HG03565 (cell line): Measurements from ENCODE around the gene ASTL.

Experiments
- ATAC-seq: cut with Tn5 transposase; IDR thresholded peaks from one replicate; pipeline ENCODE4 v1.9.1; 2021; ENCODE audit warnings: mild to moderate bottlenecking, moderate library complexity; ENCODE audit not compliant: unreplicated experiment

Gene ASTL

DNA sequence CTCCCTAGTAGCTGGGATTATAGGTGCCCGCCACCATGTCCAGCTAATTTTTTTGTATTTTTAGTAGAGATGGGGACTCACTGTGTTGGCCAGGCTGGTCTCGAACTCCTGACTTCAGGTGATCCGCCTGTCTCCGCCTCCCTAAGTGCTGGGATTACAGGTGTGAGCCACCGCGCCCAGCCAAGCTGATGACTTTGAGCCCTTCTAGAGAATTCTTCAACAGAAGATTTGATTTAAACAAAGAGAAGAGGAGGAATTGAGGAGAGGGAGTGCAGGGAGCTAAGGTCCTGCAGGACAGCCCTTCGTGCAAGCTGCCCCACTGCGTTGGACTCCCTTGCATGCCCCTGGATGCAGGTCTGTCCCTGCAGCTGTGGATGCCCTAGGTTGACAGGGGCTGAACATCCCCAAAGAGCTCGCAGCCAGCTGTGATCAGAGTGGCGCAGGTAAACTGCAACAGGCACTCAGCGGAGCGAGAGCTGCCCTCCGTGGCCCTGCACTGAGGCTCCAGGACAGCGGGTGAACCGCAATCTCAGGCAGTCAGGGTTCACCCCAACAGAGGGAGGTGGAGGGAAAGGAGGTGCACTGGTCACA, 35.6 kb downstream of the ASTL start:
- ATAC-seq, result no peak

DNA sequence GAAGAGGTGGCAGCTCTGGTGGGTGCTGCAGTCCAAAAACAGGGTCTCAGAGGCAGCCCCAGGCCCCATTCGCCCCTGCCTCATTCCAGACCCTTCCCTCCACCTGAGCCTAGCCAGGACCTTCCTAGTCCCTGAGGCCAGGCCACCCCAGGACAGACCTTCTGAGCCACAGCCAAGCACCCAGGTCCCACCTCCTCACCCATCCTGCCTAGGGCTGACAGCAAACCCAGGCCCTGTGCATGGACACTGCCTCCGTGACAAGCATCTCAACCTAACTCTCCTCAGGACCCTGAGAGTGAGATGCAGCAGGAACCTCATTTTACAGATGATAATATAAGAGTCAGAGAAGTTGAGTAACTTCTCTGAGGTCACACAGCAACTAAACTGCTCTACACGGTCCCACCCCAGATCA, 37.4 kb downstream of the ASTL start:
- no peak for ATAC-seq

DNA sequence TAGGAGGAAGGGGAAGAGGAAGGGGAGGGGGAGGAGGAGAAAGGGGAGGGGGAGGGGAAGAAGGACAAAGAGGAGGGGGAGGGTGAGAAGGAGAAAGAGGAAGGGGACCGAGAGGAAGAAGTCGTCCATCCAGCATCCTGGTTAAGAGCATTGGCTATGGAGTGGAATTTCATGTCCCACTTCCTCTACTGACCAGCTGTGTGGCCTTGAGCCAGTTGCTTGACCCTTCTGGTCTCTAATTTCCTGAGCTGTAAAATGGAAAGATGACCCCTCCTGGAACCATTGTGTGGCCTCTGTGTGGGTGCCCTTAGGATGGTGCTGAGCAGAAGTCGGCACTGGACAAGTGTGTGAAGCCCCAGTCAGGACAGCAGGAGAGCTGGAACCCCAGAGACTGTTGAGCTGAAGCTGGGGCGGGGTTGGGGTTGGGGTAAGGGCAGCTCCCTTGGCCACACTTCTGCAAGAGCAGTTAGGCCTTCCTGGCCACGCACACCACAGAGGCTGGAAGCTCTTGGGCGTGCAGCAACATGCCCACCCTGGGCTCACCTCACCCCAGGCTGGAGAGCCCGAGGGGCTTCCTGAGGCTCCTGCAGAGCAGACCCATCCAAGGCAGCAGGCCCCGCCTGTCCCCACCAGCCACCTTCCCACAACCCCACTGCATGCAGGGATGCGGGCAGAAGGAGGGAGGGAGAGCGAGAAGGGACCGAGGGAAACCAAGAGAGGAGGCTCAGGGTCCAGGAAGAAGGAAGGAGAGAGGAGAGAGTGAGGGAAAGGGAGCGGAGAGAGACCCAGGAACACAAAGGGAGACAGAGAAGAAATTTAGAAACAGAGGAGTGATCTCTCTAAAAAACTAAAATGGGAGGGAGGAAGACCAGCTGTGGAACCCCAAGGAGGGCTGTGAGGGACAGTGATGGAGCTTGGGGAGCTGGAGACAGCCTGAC, 38.2 kb downstream of the ASTL start:
- ATAC-seq, result no peak

DNA sequence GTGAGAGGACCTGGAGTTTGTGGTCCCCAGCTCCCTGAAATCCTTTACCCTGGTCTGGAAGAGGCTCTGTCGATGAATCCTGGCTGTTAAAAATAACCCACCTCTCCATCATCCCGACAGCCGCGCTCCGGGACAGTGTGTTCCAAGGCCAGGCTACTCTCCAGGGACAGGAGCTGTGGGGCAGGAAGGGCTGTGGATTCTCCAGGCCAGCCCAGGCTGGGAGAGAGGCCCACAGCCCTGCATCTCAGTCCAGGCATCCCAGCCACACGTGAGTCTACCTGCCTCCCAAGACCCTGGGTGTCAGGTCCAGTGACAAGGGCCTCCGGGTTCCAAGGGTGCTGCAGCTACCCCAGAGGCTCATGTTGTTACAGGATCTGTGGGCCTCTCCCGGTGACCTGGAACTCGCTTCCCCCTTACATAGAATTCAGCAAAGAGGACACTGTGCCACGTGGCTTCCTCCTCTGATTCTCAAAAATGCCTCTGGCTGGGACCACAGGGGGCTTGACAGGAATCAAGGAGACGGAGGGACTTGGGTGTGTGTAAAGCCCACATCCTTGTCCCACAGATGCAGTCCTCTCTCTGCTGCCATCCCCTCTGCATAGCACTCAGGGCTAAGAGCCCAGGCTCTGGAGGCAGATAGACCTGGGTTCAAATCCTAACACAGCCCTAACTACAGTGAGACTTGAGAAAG, 39.3 kb downstream of the ASTL start:
- ATAC-seq, result no peak

DNA sequence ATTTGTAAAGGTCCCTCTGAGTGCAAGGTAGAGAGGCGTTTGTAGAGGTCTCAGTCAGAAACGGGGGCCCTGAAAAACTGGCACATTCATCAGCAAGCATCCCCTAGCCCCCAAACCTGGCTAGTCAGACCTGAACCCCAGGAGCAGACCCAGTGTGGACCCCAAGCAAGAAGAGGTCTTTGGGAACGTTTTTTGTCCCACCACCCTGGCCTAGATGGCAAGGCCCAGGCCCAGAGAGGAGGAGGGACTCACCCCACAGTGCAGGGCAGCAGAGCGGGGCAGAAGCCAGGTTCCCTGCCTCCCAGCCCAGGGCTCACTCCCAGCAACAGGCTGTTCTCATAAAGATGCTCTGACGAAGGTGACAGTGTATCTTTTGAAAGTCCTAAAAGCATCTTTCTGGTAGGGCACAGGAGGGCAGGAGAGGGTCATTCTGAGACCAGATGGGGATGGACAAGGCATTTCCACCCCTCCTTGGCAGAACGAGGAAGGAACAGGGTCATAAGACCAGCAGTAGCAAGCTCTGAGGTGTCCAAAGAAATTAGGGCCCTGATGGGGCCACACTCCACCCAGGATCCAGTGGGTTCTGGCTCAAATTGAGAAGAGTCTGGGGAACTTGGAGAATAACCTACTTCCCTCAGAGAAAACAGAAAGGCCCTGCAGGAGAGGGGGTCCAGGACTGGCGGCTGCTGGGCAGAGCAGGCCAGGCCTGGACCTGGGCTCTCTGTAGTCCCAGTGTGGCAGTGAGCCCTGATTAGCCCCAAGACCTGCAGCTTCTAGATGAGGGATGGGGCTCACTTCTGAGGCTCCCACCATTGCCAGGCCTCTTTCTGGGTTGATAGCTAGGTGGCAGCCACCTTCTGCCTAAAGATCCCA, 40.1 kb downstream of the ASTL start:
- ATAC-seq, result no peak

DNA sequence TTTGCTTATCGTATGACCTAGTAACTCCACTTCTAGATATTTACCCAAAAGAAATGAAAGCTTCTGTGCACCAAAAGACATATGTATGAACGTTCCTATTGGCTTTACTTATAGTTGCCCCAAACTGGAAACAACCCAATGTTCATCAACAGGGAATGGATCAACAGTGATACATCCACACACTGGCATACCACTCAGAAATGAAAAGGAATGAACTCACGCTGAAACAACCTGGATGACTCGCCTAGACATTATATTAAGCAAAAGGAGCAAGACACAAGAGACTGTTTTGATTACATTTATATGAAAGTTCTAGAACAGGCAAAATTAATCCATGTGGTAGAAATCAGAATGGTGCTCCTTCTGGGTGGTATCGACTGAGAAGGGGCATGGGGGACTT, 40.9 kb downstream of the ASTL start:
- no peak for ATAC-seq

DNA sequence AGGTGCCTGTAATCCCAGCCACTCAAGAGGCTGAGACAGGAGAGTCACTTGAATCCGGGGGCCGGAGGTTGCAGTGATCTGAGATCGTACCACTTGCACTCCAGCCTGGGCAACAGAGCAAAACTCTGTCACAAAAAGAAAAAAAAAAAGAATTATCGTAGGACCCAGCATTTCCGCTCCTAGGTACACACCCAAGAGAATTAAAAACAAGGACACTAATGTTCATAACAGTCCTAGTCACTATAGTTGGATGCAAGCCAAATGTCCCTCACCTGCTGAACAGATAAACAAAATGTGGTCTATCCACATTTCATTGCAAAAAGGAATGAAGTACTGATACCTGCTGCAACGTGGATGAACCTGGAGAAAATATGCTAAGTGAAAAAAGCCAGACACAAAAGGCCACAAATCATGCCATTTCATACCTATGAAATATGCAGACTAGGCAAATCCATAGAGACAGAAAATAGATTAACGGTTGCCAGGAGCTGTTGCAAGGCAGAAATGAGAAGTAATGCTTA, 43.1 kb downstream of the ASTL start:
- no peak for ATAC-seq

DNA sequence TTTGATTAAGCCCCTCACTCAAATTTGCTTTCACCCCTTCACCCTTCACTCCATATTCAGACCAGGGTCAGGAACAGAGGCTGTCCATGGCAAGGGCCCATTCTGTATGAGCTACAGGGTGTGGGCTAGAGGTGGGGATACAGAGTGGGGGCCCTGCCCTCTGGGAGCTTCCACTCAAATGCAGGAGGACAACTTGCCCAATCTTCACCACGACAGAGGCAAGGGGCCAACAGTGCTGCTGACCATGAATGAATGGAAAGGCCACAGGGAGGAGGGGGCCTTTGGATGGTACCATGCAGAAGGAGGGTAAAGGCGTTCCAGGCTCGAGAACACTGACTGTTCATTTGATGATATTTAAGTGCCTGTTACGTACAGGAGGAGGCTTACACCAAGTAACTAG, 44.8 kb downstream of the ASTL start:
- no peak for ATAC-seq

DNA sequence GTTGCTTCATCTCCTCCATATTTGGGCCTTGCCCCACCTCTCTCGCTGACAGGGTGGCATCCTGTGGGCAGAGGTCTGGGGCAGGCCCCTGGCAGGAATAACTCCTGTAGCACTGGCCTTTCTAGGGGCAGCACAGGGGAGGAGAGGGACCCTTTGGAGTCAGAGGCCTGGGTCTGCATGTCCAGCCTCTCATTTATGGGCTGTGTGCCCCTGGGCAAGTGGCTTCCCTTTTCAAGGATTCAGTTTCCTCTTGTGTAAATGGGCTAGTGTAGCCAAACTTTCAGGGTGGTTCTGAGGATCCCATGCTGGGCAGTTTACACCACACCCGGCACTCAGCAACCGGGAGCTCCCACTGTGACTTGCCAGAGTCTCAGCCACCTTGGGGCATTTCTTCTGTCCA, 45.4 kb downstream of the ASTL start:
- ATAC-seq, result no peak

DNA sequence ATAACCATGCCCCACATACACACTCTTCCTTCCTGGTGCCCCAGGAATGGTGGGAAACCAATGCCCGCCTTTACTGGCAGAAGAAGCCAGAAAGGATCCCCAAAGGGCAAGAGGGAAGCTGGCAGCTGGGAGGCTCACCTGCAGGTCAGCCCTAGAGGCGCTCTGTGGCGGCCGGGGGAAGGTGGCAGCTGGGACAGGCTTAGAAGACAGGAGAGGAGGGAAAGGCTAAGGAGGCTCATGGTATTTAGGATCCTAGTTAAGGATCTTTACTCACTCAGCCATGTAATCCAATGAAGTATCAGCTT, 45.8 kb downstream of the ASTL start:
- no peak for ATAC-seq

DNA sequence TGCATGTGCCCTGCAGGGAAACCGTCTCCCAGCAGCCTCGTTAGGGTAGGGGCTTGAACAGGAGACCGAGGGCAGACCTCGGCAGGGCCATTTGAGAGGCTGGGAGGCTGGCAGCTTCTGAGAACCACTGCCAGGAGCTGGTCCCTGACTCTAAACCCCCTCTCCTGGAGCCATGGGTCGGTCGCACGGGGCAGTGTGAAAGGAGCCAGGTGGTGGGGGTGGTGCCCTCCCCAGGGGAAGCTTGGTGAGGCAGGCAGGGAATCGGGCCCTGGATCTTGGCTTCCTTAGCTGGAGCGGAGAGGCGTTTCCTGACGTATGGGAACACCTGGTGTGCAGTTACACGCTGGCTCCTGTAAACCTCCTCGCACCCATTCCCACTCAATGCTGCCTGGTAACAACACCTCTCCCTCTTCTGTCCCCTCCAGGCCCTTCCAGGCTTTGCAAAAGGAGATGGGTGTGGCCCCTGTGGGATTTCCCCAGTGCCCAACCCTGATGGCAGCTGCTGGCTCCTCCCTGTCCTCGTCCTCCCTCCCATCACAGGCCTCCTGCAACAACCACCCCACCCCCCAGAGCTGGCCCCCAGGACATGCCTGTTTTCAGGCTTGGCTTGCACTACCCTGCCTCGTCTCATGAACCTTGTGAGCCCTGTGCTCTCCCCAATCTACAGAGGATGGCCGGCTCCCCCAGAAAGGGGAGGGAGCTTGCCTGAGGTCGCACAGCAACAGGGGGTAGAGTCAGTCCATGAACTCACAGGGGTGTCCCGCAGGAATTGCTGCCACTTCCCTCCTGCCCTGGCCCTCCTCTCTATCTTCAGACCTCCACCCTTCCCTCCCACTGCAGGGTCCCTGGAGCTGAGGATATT, 46.4 kb downstream of the ASTL start:
- no peak for ATAC-seq

DNA sequence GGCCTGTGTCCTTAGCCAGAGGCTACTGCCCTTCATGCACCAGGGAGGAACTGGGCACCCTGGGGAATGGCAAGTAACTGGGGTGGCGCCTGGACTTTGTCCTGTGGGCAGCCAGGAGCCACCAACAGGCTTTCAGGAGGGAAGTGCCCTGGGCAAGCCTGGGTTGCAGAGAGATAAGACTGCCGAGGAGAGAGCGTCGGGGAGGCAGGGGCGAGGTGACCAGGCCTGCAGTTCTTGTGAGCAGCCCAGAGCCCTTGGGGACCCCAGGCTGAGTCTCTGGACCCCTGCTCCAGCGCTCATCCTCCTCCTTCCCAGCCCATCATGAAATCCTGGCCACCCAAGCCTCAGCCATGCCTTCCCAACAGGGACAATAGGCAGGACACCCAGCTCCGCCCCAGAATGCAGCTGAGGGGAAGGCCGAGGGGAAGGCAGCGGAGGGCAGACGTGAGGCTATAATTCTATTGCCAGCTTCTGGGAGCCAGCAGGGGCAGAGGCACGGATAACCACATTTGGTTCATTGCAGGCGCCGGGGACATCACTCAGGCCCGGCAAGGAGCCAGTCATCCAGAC, 47.1 kb downstream of the ASTL start:
- ATAC-seq, result no peak

DNA sequence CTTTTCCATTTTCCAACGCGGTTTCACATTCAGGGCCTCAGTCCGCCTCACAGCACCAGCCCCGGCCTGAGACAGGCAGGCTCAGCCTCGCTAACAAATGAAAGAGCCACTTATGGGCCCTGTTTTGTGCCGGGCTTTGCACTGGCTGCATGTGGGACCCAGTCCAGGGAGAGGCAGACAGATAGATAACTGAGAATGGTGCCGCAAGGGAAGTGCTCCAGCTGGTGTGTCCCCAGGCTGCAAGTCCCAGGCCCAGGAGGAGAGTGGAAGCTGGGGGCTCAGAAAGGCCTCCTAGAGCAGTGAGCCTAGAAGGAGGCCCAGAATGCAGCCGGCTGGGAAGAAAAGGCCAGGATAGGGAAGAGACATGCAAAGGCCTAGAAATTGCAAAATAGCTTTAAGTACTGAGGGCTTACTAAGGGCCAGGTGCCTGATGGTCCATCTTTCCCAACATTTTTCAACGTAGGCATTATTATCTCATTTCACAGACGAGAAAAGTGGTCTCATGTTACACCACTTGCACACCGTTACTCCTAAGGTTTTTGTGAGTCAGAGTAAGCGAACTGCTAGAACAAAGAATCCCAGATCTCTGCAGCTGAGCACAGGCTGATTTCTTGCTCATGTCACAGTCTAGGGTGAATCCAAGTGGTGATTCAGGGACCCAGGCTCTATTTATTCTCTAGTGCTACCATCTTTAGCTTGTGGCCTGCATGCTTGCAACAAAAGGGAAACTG, 47.9 kb downstream of the ASTL start:
- ATAC-seq, result no peak

DNA sequence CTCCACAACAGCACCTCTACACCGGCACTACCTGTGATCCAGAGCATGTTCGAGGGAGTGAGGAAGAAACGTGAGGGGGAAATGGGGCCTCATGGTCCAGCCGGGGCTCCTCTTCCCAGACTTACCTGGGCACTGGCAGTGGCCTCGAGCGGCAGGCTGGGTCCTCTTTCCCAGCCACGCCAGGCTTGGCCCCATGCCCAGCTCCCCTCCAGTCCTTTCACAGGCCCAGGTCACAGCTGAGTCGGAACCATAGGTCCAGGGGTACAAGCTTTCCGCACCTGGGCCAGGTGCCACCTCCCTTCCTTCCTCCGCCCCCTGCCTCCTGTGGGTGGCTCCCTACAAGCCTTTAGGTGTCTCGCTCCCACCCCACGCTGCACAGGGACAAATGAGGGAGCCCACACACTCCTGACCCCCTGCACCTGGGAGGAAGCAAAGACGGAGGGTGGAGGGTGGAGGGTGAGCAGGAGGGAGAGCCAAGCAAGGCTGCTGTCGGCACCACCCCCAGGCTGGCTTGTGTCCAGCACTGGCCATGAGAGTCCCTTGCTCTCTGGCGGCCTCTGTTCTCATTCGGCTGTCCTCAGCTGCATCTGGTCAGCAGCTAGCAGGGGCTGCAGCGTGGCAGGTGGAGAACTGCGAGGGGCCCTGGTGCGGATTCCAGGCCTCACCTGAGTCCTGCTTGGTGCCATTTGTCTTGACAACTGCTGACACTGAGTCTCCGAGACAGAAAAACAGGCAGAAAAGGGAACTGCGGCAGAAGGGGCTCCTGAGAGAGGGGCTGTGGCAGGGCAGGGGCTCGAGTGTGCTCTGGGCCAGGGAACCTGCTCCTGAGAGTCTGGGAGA, 48.7 kb downstream of the ASTL start:
- ATAC-seq, result no peak

DNA sequence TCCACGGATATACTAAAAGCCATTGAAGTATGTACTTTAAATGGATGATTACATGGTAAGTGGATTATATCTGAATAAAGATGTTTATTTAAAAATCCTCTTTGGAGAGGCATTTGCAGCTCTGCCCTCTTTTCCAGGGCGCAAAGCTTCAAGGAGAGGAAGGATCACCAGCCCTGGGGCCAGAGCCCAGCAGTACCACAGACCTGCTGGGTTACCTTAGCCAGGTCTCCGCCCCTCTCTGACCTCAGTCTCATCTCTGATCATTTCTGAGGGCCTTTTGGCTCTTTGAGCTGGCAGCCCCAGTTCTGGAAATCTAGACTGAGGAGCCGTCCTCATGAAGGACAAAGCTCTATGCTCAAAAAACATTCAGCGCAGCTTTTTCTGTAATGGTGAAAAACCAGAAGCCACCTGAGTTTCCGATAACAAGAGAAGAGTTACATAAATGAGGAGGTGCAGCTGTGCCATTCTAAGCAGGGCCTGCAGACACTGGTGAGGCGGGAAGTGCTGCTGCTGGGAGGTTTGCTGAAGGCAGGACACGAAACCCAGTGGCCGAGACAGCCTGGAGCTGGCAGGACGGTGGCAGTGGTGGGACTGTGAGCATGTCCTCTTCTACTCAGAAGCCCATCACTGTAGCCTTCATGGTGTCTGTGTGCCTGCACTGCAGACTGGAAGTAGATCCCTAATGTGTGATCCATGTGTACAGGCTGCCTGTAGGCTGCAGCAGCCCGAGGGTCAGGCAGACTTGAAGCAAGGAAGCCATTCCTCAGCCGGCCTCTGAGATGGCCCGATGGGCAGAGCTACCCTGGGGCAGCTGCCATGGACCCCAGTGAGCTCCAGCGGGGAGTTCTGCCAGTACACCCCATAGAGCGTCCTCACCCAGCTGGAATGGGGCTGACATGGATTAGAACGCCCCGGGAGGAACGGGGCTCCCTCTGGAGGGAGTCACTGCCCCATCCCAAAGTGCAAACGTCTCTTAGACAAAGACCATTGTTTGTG, 49.7 kb downstream of the ASTL start:
- ATAC-seq, result no peak

DNA sequence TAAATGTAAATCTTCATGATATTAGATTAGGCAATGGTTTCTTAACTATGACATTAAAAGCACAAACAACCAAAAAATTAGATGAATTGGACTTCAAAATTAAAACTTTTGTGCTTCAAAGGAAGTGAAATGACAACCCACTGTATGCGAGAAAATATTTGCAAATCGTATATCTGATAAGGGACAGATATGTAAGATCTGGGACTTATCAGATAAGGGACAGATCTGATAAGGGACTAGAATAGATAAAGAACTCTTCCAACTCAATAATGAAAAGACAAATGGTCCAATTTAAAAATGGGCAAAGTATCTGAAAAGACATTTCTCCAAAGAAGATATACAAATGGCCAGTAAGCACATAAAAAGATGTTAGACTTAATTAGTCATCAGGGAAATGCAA, 51.2 kb downstream of the ASTL start:
- no peak for ATAC-seq
